HG02759 (cell line): ENCODE data around the gene PPA2.
"Not testable (repeated sequence)": the region's sequence is repeated elsewhere in the genome, so short reads cannot be mapped to it uniquely, and the experiment has no call there.

ENCODE experiments used
- ATAC-seq: cut with Tn5 transposase; IDR thresholded peaks from one replicate; pipeline ENCODE4 v1.9.1; 2021; ENCODE audit warnings: mild to moderate bottlenecking, moderate library complexity; ENCODE audit not compliant: unreplicated experiment

The PPA2 gene

GRCh38 chr4:105473324-105474098 is at the start of gene PPA2:
PPA2 (minus strand) TSS chr4:105474062; CDS start chr4:105474050, 12 bp downstream.
- peak; percentile 88 for ATAC-seq

- peak; percentile 84 for ATAC-seq
These were observed 47.2 kb upstream of the PPA2 start for GRCh38 chr4:105520819-105521790.

DNA sequence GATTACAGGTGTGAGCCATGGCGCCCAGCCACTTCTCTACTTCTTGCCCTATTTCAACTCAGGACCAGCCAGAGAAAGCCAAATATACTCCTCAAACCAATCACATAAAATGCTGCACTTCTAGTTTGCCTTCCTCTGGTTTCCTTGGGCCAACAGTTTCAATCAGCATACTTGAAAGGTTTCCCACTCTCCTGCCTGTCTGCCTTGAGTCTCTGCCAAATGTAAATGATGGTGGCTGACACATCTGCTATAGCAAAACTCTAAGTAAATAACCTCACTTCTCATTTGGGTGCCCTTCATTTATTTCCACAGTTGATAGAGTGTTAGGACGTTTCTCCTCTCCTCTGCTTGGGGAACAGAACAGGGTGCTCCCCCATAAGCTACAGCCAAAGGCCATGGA is 36.4 kb upstream of the PPA2 start:
- ATAC-seq, result no peak

DNA sequence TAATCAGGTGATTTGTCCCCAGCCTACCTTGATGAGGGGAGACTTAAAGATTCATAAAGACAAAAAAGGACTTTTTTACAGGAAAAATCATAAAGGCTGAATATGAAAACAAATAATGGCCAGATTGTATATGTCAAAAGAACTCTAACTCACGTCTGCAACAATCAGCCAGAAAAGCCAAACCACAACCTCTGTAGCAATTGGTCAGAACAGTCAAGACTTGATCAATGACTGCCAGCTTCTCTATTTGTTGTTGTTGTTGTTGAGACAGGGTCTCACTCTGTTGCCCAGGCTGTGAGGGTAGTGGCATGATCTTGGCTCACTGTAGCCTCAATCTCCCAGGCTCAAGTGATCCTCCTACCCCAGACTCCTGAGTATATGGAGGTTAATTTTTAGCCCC is 35.9 kb upstream of the PPA2 start:
- peak; percentile 42 for ATAC-seq

- ATAC-seq, result peak; percentile 97
These were observed 35.4 kb upstream of the PPA2 start for GRCh38 chr4:105509291-105509690.

DNA sequence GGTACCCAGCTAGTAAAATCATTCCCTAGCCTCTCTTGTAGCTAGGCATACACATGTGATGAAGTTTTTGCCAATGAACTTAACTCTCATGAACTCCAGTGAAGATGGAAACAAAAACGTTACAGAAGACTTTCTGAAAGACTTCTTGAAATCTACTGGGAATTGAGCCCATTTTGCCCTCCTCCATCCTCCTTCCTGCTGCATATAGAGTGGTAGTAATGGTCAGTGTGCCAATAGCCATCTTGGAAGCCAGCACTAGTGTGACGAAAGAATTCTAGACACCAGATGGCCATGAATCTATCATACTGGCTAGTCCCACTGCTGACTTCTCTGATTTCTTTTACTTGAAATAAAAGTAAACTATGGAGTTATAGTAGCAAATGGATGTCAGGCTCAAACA is 30.9 kb upstream of the PPA2 start:
- ATAC-seq, result no peak

GRCh38 chr4:105503484-105503883 is 29.6 kb upstream of the PPA2 start:
- no peak for ATAC-seq

GRCh38 chr4:105496899-105497298 is 23.0 kb upstream of the PPA2 start:
- peak; percentile 42 for ATAC-seq

- no peak for ATAC-seq
These were observed 21.8 kb upstream of the PPA2 start for GRCh38 chr4:105495667-105496066.

GRCh38 chr4:105490523-105490922 is 16.7 kb upstream of the PPA2 start:
- no peak for ATAC-seq

- no peak for ATAC-seq
These were observed 10.0 kb upstream of the PPA2 start for GRCh38 chr4:105483840-105484239.

DNA sequence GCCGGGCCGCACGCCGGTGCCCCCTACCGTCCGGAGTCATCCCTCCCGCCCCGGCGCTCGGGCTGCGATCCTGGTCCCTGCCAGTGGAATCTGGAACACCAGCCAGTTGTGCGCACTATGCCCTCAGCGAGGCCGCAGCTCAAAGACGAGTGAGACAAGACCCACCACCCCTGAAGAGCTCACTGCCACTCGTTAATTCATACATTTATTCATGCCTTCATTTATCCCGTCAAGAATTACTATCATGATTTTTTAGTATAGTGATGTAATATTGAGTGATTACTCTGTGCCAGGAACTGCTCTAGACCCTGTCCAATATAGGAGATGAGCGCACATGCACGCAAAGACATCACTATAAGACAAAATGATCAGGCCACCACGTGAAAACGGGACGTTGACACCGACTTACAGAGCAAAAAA is 247 bp upstream of the PPA2 start:
- no peak for ATAC-seq

DNA sequence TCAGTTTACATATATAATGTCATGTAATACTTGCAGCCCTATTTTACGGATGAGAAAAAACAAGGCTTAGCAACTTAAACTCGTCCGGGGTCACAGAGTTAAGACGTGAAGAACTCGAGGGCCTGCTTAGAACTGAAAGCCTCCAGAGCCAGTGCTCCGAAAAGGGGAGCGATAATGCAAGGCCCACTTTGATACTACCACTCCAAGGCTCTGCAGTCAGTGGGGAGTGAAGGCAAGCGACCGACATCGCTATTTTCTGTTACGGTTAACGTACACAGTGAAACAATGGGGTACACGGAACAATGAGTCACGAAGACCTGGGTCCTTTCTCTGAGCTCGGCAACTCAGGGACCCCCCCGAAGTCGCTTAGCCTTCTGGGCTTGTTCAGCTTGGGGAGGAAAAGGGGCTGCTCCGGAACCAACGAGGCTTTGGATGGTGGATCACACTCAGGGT is 965 bp downstream of the PPA2 start:
- no peak for ATAC-seq

DNA sequence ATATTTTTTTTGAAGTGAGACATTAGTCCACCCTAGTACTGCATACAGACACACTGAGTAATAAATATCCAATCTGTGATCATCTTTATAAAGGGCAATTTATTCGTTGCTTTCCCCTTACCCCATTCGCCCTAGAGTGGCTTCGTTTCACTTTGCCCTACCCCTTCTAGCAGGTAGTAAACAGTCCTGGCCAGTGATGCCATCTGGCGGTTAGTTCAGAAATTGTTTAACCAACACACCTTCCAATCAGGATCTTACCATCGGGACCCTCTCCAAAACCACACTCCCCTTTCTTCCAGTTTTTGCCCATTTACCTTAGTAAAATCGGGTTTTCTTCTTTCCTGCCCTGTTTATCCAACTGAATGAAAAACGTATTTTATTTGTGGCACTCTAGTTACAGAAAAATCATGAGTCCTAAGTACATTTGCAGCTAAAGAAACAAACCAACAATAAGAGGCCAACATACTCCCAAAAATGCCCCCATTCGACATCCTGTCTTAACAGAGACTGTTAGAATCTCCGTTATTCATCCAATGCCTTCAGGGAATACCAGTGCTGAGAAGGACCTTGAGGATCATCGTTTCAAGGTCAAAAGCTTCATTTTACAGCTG is 2.2 kb downstream of the PPA2 start:
- ATAC-seq, result peak; percentile 32

GRCh38 chr4:105470766-105471165 is 3.1 kb downstream of the PPA2 start:
- no peak for ATAC-seq

GRCh38 chr4:105469736-105470135 is 4.1 kb downstream of the PPA2 start:
- no peak for ATAC-seq

- ATAC-seq, result no peak
These were observed 7.3 kb downstream of the PPA2 start for GRCh38 chr4:105466580-105466979.

- not testable (repeated sequence) for ATAC-seq
These were observed 9.3 kb downstream of the PPA2 start for GRCh38 chr4:105464563-105464962.

- no peak for ATAC-seq
These were observed 11.3 kb downstream of the PPA2 start for GRCh38 chr4:105462576-105462975.

DNA sequence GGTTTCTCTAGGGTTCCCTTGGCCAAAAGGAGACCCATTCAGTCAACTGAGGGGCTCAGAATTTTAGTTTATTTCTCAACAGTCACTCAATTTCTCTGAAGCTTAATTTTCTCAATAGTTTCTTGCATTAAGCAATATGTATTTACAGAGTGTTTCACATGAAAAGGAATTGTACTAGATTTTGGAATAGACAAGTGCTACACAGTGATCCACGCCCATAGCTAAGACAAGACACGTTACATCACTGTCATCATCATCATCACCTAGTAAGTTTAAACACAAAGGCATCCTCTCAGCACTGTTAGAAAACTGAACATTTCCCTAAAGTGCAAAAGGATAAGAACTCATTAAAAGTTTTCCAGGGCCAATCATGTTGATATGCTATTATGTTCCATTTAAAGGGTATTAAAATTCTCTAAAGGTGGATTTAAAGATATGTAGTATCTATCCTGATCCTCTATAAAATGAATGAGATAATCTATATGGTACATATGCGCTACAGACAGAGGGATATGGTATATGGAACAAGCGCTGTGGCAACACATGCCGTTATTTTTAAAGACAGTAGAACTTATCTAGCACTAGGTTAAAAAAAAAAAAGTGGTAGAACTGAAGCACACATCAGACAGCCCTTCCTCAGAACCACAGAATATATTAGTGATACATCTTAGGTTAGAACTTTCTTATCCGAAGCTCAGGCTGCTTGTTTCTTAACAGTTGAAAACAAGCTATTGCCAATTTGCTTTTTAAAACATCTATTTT is 12.1 kb downstream of the PPA2 start:
- peak; percentile 7 for ATAC-seq
